Esophagus squamous epithelium (tissue), 5 donors: ENCODE results near the gene HFM1. TPM values are rescaled to one million over a fixed set of nuclear protein-coding genes. Genes with fewer than 3 reads are reported as not detected.

Source experiments
- DNase-seq: peaks from one replicate; lab custom pipeline; 2025; lab: John Stamatoyannopoulos, UW
- H3K27ac ChIP-seq, 4 donors: fragments of 200-600 bp; sonication (generic); one replicate each; pipeline ENCODE4 v1.5.1; 2016 to 2019; ENCODE audit warnings: mild to moderate bottlenecking in 1 of 4
- H3K27me3 ChIP-seq, 4 donors: fragments of 200-600 bp; sonication (generic); 1 replicate in 3 of 4; 2 replicates in 1 of 4; pipeline versions ENCODE4 v1.5.1 to v1.6.0; 2017 to 2021; ENCODE audit warnings: antibody characterized with exemption in 1 of 4
- H3K36me3 ChIP-seq, 3 donors: fragments of 200-600 bp; sonication (generic); one replicate each; pipeline ENCODE4 v1.5.1; 2016 to 2019
- H3K4me1 ChIP-seq, 3 donors: fragments of 200-600 bp; sonication (generic); one replicate each; pipeline ENCODE4 v1.5.1; 2017 to 2019
- H3K4me3 ChIP-seq, 4 donors: fragments of 200-600 bp; sonication (generic); 1 replicate in 3 of 4; 2 replicates in 1 of 4; pipeline ENCODE4 v1.5.1; 2016 to 2019; ENCODE audit warnings: mild to moderate bottlenecking in 2 of 4, moderate library complexity in 1 of 4
- H3K9me3 ChIP-seq, 3 donors: fragments of 200-600 bp; sonication (generic); one replicate each; pipeline ENCODE4 v1.5.1; 2016 to 2019
- CTCF ChIP-seq, 6 experiments: fragments of 450-650 bp in 4 of 6; fragments of 200-600 bp in 2 of 6; sonication (generic) in 2 of 6; IDR thresholded peaks; one replicate each; pipeline ENCODE4 v1.5.1; 2016 to 2019; ENCODE audit warnings: antibody characterized with exemption in 6 of 6, mild to moderate bottlenecking in 4 of 6, moderate library complexity in 4 of 6
- POLR2A ChIP-seq, 4 donors: fragments of 450-650 bp; IDR thresholded peaks; one replicate each; pipeline ENCODE4 v1.6.1; 2017; ENCODE audit warnings: antibody characterized with exemption in 4 of 4, mild to moderate bottlenecking in 4 of 4, moderate library complexity in 3 of 4
- WGBS, 2 donors: methylation state at CpG; one replicate each; pipeline ENCODE4 v1.1.5; 2018; 5-methylcytosine and 5-hydroxymethylcytosine counted together
- intact Hi-C: fragments of 100-400 bp; cut with DNase I; formaldehyde crosslinking; loops from one replicate; pipeline ENCODE4 v1.15.0; 2022
- small RNA-seq, 4 donors: library from RNA; depleted of rRNA; stranded (forward); fragments of <200 nt; gene quantifications; one replicate each; pipeline ENCODE3, GENCODE V24; 2016
- total RNA-seq, 4 donors: library from RNA; depleted of rRNA; stranded (reverse); fragments of >200 nt; gene quantifications; one replicate each; pipeline ENCODE4 v1.1.0, GENCODE V29; 2016
- donor health status: DM: yes; HTN: yes; CAD: no.

The HFM1 gene
- total RNA-seq, 4 donors from 2014 or later = 0.09 to 0.79 (median 0.76) TPM; not detected in 1

GRCh38 chr1:91224878-91225277, 179.8 kb downstream of the HFM1 start:
- H3K27me3 ChIP-seq = no peaks in the 10 kb centered on the region
- H3K4me1 ChIP-seq = no peaks in the 10 kb centered on the region
- H3K27ac ChIP-seq = no peak overlapping the region
- TF ChIP-seq CTCF (IDR thresholded peaks at IDR 0.05) (no peak), POLR2A (IDR thresholded peaks at IDR 0.05) (no peak)
- 81 to 87% methylated on average over 4 of the region's 4 CpGs for WGBS, 2 donors
- no peaks in the 10 kb centered on the region for H3K36me3 ChIP-seq
- DNase-seq = no peak
- no peak overlapping the region for H3K4me3 ChIP-seq
- peaks cover 0 to 3% (median 0%) of the 10 kb centered on the region in 3 donors for H3K9me3 ChIP-seq
- intact Hi-C loops = no loop called here

- H3K9me3 ChIP-seq = peaks cover 0 to 3% (median 0%) of the 10 kb centered on the region in 3 donors
- H3K4me1 ChIP-seq = no peaks in the 10 kb centered on the region
- no peak overlapping the region for H3K27ac ChIP-seq
- no peaks in the 10 kb centered on the region for H3K36me3 ChIP-seq
- no peak overlapping the region for H3K4me3 ChIP-seq
- no peaks in the 10 kb centered on the region for H3K27me3 ChIP-seq
- DNase-seq = no peak
- no peak for TF ChIP-seq CTCF (IDR thresholded peaks at IDR 0.05)
- TF ChIP-seq POLR2A (IDR thresholded peaks at IDR 0.05) = no peak
- intact Hi-C loops = no loop called here
- WGBS, 2 donors = 90 to 94% methylated on average over 4 of the region's 4 CpGs
These were observed 183.6 kb downstream of the HFM1 start for GRCh38 chr1:91221017-91221416.

DNA sequence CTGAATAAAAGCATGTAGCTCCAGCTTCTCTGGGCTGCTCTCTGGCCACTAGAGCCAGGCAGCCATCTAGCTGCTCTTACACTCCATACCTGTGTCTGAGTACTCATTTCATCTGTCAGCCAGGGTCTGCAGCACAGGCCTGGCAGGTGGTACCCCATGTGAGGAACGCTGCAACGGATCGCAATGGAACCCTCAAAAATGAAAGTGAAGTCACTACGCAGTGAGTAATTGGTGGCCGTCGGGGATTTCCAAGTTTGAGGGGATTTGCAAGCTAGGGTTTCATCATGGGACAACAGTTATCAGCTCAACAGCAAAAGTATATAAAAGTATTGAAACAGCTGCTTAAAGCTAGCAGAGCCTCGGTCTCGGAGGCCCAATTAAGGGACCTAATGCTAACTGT, 186.7 kb downstream of the HFM1 start:
- peaks cover 0 to 3% (median 0%) of the 10 kb centered on the region in 3 donors for H3K9me3 ChIP-seq
- intact Hi-C loops = no loop called here
- 79 to 89% methylated on average over 7 to 8 of the region's 8 CpGs for WGBS, 2 donors
- H3K27me3 ChIP-seq = no peaks in the 10 kb centered on the region
- no peak overlapping the region for H3K27ac ChIP-seq
- no peaks in the 10 kb centered on the region for H3K36me3 ChIP-seq
- DNase-seq = no peak
- TF ChIP-seq CTCF (IDR thresholded peaks at IDR 0.05) = no peak
- no peak for TF ChIP-seq POLR2A (IDR thresholded peaks at IDR 0.05)
- H3K4me1 ChIP-seq = no peaks in the 10 kb centered on the region
- no peak overlapping the region for H3K4me3 ChIP-seq

Small RNAs within 50 kb of the gene (small RNA-seq; reads per million reads assigned to genes)
- 0 reads per million in 4 donors for gene RF00019

Other genes starting within 250 kb of the HFM1 start
- gene CDC7, start 96.0 kb upstream of the HFM1 start, total RNA-seq = 1 to 10 TPM; 2.0 to 6.8 (median 4.1) TPM